HUES64 (cell line): ENCODE data around the gene NFATC3.

Source experiments
- H3K27ac ChIP-seq: 2 replicates; pipeline ENCODE4 v1.7.0; 2013; ENCODE audit warnings: low read depth, low read length, inconsistent platforms
- H3K27me3 ChIP-seq: 2 replicates; pipeline ENCODE4 v1.6.1; 2013; ENCODE audit warnings: mild to moderate bottlenecking, low read length; ENCODE audit not compliant: insufficient read depth
- H3K36me3 ChIP-seq: 2 replicates; pipeline ENCODE4 v1.6.1; 2013; ENCODE audit warnings: mild to moderate bottlenecking, low read length; ENCODE audit not compliant: insufficient read depth
- H3K4me1 ChIP-seq: 2 replicates; pipeline ENCODE4 v1.6.1; 2013; ENCODE audit warnings: mild to moderate bottlenecking, low read length, moderate library complexity; ENCODE audit not compliant: insufficient read depth
- H3K4me3 ChIP-seq: 2 replicates; pipeline ENCODE4 v1.5.1; 2013; ENCODE audit warnings: mild to moderate bottlenecking, low read length, moderate library complexity
- H3K9ac ChIP-seq: 2 replicates; pipeline ENCODE4 v1.6.1; 2013; ENCODE audit warnings: mild to moderate bottlenecking, low read depth, low read length
- H3K9me3 ChIP-seq: 2 replicates; pipeline ENCODE4 v1.6.1; 2013; ENCODE audit warnings: low read depth, low read length; ENCODE audit not compliant: insufficient read depth
- WGBS: fragments of 150-250, 120-280 bp; methylation state at CpG from one replicate; pipeline ENCODE4 v1.1.7; 2013; ENCODE audit warnings: missing lambda C conversion rate; 5-methylcytosine and 5-hydroxymethylcytosine counted together

The NFATC3 gene

GRCh38 chr16:68257251-68257905 is 172.2 kb downstream of the NFATC3 start:
- no peak overlapping the region for H3K4me3 ChIP-seq
- no peaks in the 10 kb centered on the region for H3K9me3 ChIP-seq
- H3K36me3 ChIP-seq: peaks cover 3% of the 10 kb centered on the region; the same call in 1 of the 2 replicates
- no peaks in the 10 kb centered on the region for H3K4me1 ChIP-seq
- no peak overlapping the region for H3K27ac ChIP-seq
- WGBS: 95% methylated on average over 6 of the region's 6 CpGs
- H3K9ac ChIP-seq: no peak overlapping the region
- H3K27me3 ChIP-seq: no peaks in the 10 kb centered on the region

- Histone ChIP-seq H3K27ac (no peak overlapping the region), H3K36me3 (peaks cover 3% of the 10 kb centered on the region; the same call in 1 of the 2 replicates), H3K9ac (no peak overlapping the region)
These were observed 173.0 kb downstream of the NFATC3 start for GRCh38 chr16:68257906-68258800.

GRCh38 chr16:68259007-68259825 is 174.0 kb downstream of the NFATC3 start:
- no peaks in the 10 kb centered on the region for H3K4me1 ChIP-seq
- H3K9ac ChIP-seq: no peak overlapping the region
- WGBS: 94% methylated on average over 27 of the region's 27 CpGs
- no peak overlapping the region for H3K4me3 ChIP-seq
- H3K9me3 ChIP-seq: no peaks in the 10 kb centered on the region
- H3K36me3 ChIP-seq: peaks cover 3% of the 10 kb centered on the region; the same call in 1 of the 2 replicates
- H3K27me3 ChIP-seq: peaks cover 5% of the 10 kb centered on the region; the same call in 1 of the 2 replicates
- H3K27ac ChIP-seq: no peak overlapping the region

More at GRCh38 chr16:68257906-68258800, 173.0 kb downstream of the NFATC3 start:
- Histone ChIP-seq H3K4me1 (no peaks in the 10 kb centered on the region), H3K9me3 (no peaks in the 10 kb centered on the region), H3K27me3 (peaks cover 2% of the 10 kb centered on the region; the same call in 1 of the 2 replicates), H3K4me3 (no peak overlapping the region)
- WGBS: 93% methylated on average over 13 of the region's 13 CpGs

- Histone ChIP-seq H3K36me3 (no peaks in the 10 kb centered on the region), H3K4me1 (peaks cover 17% of the 10 kb centered on the region), H3K9me3 (no peaks in the 10 kb centered on the region), H3K9ac (peak overlapping the region; percentile 91), H3K27ac (no peak overlapping the region), H3K4me3 (peak overlapping the region; percentile 85), H3K27me3 (peaks cover 12% of the 10 kb centered on the region; the same call in 1 of the 2 replicates)
- 48% methylated on average over 11 of the region's 11 CpGs for WGBS
These were observed 178.5 kb downstream of the NFATC3 start for GRCh38 chr16:68263559-68264127.

- peak within 1 kb of the TSS; percentile 85 for H3K4me3 ChIP-seq
- peak within 1 kb of the TSS; percentile 91 for H3K9ac ChIP-seq
- peak within 1 kb of the TSS; percentile 39; the same call in 1 of the 2 replicates for H3K27ac ChIP-seq
- H3K27me3 ChIP-seq: peaks cover 12% of the 10 kb centered on the region; the same call in 1 of the 2 replicates
- no peaks in the 10 kb centered on the region for H3K36me3 ChIP-seq
- under 1% methylated on average over 123 of the region's 123 CpGs for WGBS
- H3K9me3 ChIP-seq: no peaks in the 10 kb centered on the region
- H3K4me1 ChIP-seq: peaks cover 17% of the 10 kb centered on the region
These were observed 179.2 kb downstream of the NFATC3 start, which contains the start of gene SLC7A6 for GRCh38 chr16:68264128-68265077. SLC7A6 (plus strand) TSS chr16:68264526; CDS start chr16:68274727, 10,201 bp downstream.

- Histone ChIP-seq H3K36me3 (no peaks in the 10 kb centered on the region), H3K9me3 (no peaks in the 10 kb centered on the region), H3K4me1 (peaks cover 17% of the 10 kb centered on the region), H3K4me3 (peak overlapping the region; percentile 85), H3K27ac (peak overlapping the region; percentile 39; the same call in 1 of the 2 replicates), H3K9ac (peak overlapping the region; percentile 91), H3K27me3 (peaks cover 12% of the 10 kb centered on the region; the same call in 1 of the 2 replicates)
- WGBS: 14% methylated on average over 22 of the region's 23 CpGs
These were observed 180.1 kb downstream of the NFATC3 start for GRCh38 chr16:68265078-68265920.

- WGBS: 38% methylated on average over 4 of the region's 6 CpGs
- H3K9ac ChIP-seq: no peak overlapping the region
These were observed 182.6 kb downstream of the NFATC3 start for GRCh38 chr16:68267612-68268405.

GRCh38 chr16:68269793-68270192 is 184.6 kb downstream of the NFATC3 start:
- Histone ChIP-seq H3K27ac (no peak overlapping the region), H3K9ac (no peak overlapping the region), H3K4me3 (no peak overlapping the region), H3K9me3 (no peaks in the 10 kb centered on the region), H3K4me1 (peaks cover 17% of the 10 kb centered on the region), H3K27me3 (peaks cover 6% of the 10 kb centered on the region; the same call in 1 of the 2 replicates), H3K36me3 (peaks cover 13% of the 10 kb centered on the region)
- WGBS: 92% methylated on average over 4 of the region's 4 CpGs

More at GRCh38 chr16:68267612-68268405, 182.6 kb downstream of the NFATC3 start:
- H3K27ac ChIP-seq: peak overlapping the region; percentile 3; the same call in 1 of the 2 replicates
- H3K9me3 ChIP-seq: no peaks in the 10 kb centered on the region
- no peaks in the 10 kb centered on the region for H3K36me3 ChIP-seq
- peak overlapping the region; percentile 24 for H3K4me3 ChIP-seq
- H3K27me3 ChIP-seq: peaks cover 12% of the 10 kb centered on the region; the same call in 1 of the 2 replicates
- H3K4me1 ChIP-seq: peaks cover 17% of the 10 kb centered on the region
